K562 (cell line): Measurements from ENCODE around the gene DNAAF3. TPM values are rescaled to one million over a fixed set of nuclear protein-coding genes. Genes with fewer than 3 reads are reported as not detected.
A peak's percentile ranks its signal among the peaks of the same experiment; 100 is the strongest.

Source experiments
- OTX1 ChIP-seq: fragments of 450-650 bp; formaldehyde crosslinking; IDR thresholded peaks from 2 replicates; pipeline ENCODE4 v1.4.0; 2022; ENCODE audit warnings: mild to moderate bottlenecking
- PHF21A ChIP-seq: fragments of 450-650 bp; IDR thresholded peaks from 2 replicates; pipeline ENCODE4 v1.6.1; 2017; ENCODE audit warnings: low read depth, borderline replicate concordance
- RBM14 ChIP-seq: fragments of 200-400 bp; formaldehyde crosslinking; IDR thresholded peaks from 2 replicates; pipeline ENCODE4 v1.6.1; 2018; ENCODE audit warnings: low read depth, mild to moderate bottlenecking, low read length, moderate library complexity, borderline replicate concordance; ENCODE audit not compliant: insufficient read depth
- SREBF1 ChIP-seq: fragments of 150-350 bp; IDR thresholded peaks from 2 replicates; pipeline ENCODE4 v1.6.1; 2014; ENCODE audit warnings: antibody characterized with exemption, low read depth, low read length, borderline replicate concordance
- TCF7 ChIP-seq: sonication (generic); IDR thresholded peaks from 2 replicates; pipeline ENCODE4 v1.6.1; 2016; ENCODE audit warnings: antibody characterized with exemption, borderline replicate concordance
- TEAD1 ChIP-seq, 2 experiments: fragments of 450-650 bp in 1 of 2; sonication (generic) in 1 of 2; formaldehyde crosslinking; IDR thresholded peaks; 2 replicates each; pipeline versions ENCODE4 v1.4.0 to v1.8.0; 2020 to 2022; ENCODE audit warnings: mild to moderate bottlenecking in 2 of 2, missing genetic modification reagents in 1 of 2
- TOE1 ChIP-seq, 2 experiments: fragments of 450-650 bp in 1 of 2; sonication (generic) in 1 of 2; formaldehyde crosslinking in 1 of 2; IDR thresholded peaks; 2 replicates each; pipeline versions ENCODE4 v1.7.1 to v1.8.0; 2016 to 2022; ENCODE audit warnings: borderline replicate concordance in 2 of 2, mild to moderate bottlenecking in 2 of 2, antibody characterized with exemption in 1 of 2, inconsistent platforms in 1 of 2, low read depth in 1 of 2, missing genetic modification reagents in 1 of 2, moderate library complexity in 1 of 2
- ZNF140 ChIP-seq: fragments of 250-450 bp; sonication (Bioruptor Pico); IDR thresholded peaks from 2 replicates; pipeline ENCODE4 v1.8.0; 2021; ENCODE audit warnings: moderate library complexity, mild to moderate bottlenecking, inconsistent platforms
- ZNF184 ChIP-seq: sonication (generic); formaldehyde crosslinking; IDR thresholded peaks from 2 replicates; pipeline ENCODE4 v1.5.0; 2020; ENCODE audit warnings: missing genetic modification reagents
- ZSCAN32 ChIP-seq: fragments of 450-650 bp; formaldehyde crosslinking; IDR thresholded peaks from 2 replicates; pipeline ENCODE4 v1.4.0; 2020; ENCODE audit warnings: mild to moderate bottlenecking, moderate library complexity
- polyA plus RNA-seq, 8 experiments: library from polyadenylated mRNA; depleted of rRNA in 4 of 8; stranded (reverse) in 5 of 8; unstranded in 3 of 8; fragments of >200 nt; fragmentation: Nextera tagmentation in 2 of 8; fragmentation: Illumina TruSeq in 1 of 8; extraction: Ambion mirVana in 2 of 8; extraction: Trizol in 1 of 8; gene quantifications; 2 replicates each; pipeline versions ENCODE4 v1.2.1 to v1.2.3, GENCODE V29; 2011 to 2014; ENCODE audit warnings: inconsistent platforms in 1 of 8, missing spikeins in 1 of 8
- total RNA-seq, 7 experiments: library from RNA; depleted of rRNA in 6 of 7; stranded (reverse); fragments of >200 nt in 6 of 7; fragmentation: Illumina TruSeq in 2 of 7; extraction: Trizol in 2 of 7; gene quantifications; 2 replicates each; pipeline versions ENCODE4 v1.2.1 to v1.2.3, GENCODE V29; 2011 to 2021; ENCODE audit warnings: low replicate concordance in 1 of 7
- TF ChIP-seq, protein P1 (sequence below): fragments of 250-450 bp; sonication (Bioruptor Pico); IDR thresholded peaks from 2 replicates; pipeline ENCODE4 v1.4.0; 2020
- TF ChIP-seq, protein P2 (sequence below), 2 experiments: fragments of 450-650 bp; IDR thresholded peaks; 2 replicates each; pipeline ENCODE4 v1.6.1; 2018; ENCODE audit warnings: mild to moderate bottlenecking in 2 of 2, low read depth in 1 of 2; ENCODE audit not compliant: partially characterized antibody in 2 of 2

The DNAAF3 gene
- total and polyA plus RNA-seq, 9 of the 15 experiments (the other 6 are each of a cell fraction or from before 2014, with no cell fraction given): 21.6 to 61.5 (median 43.0) TPM

DNA sequence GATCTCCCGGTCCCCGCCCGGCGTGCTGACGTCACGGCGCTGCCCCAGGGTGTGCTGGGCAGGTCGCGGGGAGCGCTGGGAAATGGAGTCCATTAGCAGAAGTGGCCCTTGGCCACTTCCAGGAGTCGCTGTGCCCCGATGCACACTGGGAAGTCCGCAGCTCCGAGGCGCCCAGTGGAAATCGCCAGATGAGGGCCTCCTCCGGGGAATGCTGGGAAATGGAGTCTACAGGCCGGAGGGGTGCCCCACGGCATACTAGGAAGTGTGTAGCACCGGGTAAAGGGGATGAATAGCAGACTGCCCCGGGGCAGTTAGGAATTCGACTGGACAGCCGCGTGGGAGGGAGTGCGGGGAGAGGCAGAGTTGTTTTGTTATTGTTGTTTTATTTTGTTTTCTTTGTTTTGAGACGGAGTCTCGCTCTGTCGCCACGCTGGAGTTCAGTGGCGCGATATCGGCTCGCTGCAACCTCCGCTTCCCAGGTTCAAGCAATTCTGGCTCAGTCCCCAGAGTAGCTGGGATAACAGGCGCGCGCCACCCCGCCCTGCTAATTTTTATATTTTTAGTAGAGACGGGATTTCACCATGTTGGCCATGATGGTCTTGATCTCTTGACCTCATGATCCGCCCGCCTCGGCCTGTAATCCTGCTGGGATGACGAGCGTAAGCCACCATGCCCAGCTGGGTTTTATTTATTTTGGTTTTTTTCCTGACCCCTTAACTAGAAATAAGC is 48.6 kb downstream of the DNAAF3 start (continued):
- TF ChIP-seq SREBF1 (peak; percentile 85; the same call in 1 of the 2 replicates), ZSCAN32 (no peak), TCF7 (no peak), ZNF140 (CRISPR knock-in tag) (no peak), PHF21A (no peak), ZNF184 (no peak), RBM14 (no peak), TOE1 (IDR thresholded peaks at IDR 0.05; ENCODE audit: borderline replicate concordance) (peak; percentile 51; the same call in 1 of the 2 replicates), TOE1 (CRISPR knock-in tag; IDR thresholded peaks at IDR 0.05; ENCODE audit: borderline replicate concordance, low read depth) (no peak), TEAD1 (CRISPR knock-in tag; IDR thresholded peaks at IDR 0.05) (peak; percentile 19 to 55; a peak in 1 of 4 replicates), OTX1 (peak; percentile 80; the same call in 1 of the 2 replicates)
- TF ChIP-seq, protein P1, sequence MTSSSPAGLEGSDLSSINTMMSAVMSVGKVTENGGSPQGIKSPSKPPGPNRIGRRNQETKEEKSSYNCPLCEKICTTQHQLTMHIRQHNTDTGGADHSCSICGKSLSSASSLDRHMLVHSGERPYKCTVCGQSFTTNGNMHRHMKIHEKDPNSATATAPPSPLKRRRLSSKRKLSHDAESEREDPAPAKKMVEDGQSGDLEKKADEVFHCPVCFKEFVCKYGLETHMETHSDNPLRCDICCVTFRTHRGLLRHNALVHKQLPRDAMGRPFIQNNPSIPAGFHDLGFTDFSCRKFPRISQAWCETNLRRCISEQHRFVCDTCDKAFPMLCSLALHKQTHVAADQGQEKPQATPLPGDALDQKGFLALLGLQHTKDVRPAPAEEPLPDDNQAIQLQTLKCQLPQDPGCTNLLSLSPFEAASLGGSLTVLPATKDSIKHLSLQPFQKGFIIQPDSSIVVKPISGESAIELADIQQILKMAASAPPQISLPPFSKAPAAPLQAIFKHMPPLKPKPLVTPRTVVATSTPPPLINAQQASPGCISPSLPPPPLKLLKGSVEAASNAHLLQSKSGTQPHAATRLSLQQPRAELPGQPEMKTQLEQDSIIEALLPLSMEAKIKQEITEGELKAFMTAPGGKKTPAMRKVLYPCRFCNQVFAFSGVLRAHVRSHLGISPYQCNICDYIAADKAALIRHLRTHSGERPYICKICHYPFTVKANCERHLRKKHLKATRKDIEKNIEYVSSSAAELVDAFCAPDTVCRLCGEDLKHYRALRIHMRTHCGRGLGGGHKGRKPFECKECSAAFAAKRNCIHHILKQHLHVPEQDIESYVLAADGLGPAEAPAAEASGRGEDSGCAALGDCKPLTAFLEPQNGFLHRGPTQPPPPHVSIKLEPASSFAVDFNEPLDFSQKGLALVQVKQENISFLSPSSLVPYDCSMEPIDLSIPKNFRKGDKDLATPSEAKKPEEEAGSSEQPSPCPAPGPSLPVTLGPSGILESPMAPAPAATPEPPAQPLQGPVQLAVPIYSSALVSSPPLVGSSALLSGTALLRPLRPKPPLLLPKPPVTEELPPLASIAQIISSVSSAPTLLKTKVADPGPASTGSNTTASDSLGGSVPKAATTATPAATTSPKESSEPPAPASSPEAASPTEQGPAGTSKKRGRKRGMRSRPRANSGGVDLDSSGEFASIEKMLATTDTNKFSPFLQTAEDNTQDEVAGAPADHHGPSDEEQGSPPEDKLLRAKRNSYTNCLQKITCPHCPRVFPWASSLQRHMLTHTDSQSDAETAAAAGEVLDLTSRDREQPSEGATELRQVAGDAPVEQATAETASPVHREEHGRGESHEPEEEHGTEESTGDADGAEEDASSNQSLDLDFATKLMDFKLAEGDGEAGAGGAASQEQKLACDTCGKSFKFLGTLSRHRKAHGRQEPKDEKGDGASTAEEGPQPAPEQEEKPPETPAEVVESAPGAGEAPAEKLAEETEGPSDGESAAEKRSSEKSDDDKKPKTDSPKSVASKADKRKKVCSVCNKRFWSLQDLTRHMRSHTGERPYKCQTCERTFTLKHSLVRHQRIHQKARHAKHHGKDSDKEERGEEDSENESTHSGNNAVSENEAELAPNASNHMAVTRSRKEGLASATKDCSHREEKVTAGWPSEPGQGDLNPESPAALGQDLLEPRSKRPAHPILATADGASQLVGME (CRISPR knock-in tag): peak; percentile 33; the same call in 1 of the 2 replicates
- TF ChIP-seq, protein P2, sequence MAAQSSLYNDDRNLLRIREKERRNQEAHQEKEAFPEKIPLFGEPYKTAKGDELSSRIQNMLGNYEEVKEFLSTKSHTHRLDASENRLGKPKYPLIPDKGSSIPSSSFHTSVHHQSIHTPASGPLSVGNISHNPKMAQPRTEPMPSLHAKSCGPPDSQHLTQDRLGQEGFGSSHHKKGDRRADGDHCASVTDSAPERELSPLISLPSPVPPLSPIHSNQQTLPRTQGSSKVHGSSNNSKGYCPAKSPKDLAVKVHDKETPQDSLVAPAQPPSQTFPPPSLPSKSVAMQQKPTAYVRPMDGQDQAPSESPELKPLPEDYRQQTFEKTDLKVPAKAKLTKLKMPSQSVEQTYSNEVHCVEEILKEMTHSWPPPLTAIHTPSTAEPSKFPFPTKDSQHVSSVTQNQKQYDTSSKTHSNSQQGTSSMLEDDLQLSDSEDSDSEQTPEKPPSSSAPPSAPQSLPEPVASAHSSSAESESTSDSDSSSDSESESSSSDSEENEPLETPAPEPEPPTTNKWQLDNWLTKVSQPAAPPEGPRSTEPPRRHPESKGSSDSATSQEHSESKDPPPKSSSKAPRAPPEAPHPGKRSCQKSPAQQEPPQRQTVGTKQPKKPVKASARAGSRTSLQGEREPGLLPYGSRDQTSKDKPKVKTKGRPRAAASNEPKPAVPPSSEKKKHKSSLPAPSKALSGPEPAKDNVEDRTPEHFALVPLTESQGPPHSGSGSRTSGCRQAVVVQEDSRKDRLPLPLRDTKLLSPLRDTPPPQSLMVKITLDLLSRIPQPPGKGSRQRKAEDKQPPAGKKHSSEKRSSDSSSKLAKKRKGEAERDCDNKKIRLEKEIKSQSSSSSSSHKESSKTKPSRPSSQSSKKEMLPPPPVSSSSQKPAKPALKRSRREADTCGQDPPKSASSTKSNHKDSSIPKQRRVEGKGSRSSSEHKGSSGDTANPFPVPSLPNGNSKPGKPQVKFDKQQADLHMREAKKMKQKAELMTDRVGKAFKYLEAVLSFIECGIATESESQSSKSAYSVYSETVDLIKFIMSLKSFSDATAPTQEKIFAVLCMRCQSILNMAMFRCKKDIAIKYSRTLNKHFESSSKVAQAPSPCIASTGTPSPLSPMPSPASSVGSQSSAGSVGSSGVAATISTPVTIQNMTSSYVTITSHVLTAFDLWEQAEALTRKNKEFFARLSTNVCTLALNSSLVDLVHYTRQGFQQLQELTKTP (IDR thresholded peaks at IDR 0.05; ENCODE audit: low read depth in 1 of 2, partially characterized antibody in 2 of 2): peak in 1 of 2 experiments; percentile 98
